H9 (cell line): Measurements from ENCODE around the gene TMEM170B. TPM values are rescaled to one million over a fixed set of nuclear protein-coding genes. Genes with fewer than 3 reads are reported as not detected.
"Not testable (repeated sequence)": the region's sequence is repeated elsewhere in the genome, so short reads cannot be mapped to it uniquely, and the experiment has no call there.

Experiments
- DNase-seq: peaks from one replicate; pipeline ENCODE4 v3.0.0-alpha.2; 2017
- H2AFZ ChIP-seq: one replicate; pipeline ENCODE4 v1.6.1; 2013; ENCODE audit warnings: mild to moderate bottlenecking, low read length, control low read depth, moderate library complexity
- H2AK5ac ChIP-seq: 2 replicates; pipeline ENCODE4 v1.6.1; 2013; ENCODE audit warnings: low read length, control low read depth, mixed read lengths; ENCODE audit not compliant: insufficient read length
- H2BK120ac ChIP-seq: one replicate; pipeline ENCODE4 v1.6.1; 2013; ENCODE audit warnings: low read depth, mild to moderate bottlenecking, low read length, control low read depth, inconsistent platforms; ENCODE audit not compliant: poor library complexity, severe bottlenecking
- H2BK12ac ChIP-seq: 2 replicates; pipeline ENCODE4 v1.6.1; 2013; ENCODE audit warnings: low read length, control low read depth, mixed read lengths, low read depth; ENCODE audit not compliant: insufficient read length
- H2BK15ac ChIP-seq: 2 replicates; pipeline ENCODE4 v1.6.1; 2013; ENCODE audit warnings: low read depth, low read length, control low read depth
- H2BK20ac ChIP-seq: one replicate; pipeline ENCODE4 v1.6.1; 2013; ENCODE audit warnings: low read depth, mild to moderate bottlenecking, low read length, control low read depth, inconsistent platforms; ENCODE audit not compliant: poor library complexity, severe bottlenecking
- H2BK5ac ChIP-seq: 2 replicates; pipeline ENCODE4 v1.6.1; 2013; ENCODE audit warnings: low read length, control low read depth, mixed read lengths; ENCODE audit not compliant: insufficient read length
- H3K14ac ChIP-seq: 2 replicates; pipeline ENCODE4 v1.6.1; 2013; ENCODE audit warnings: low read length, control low read depth; ENCODE audit not compliant: insufficient read depth
- H3K18ac ChIP-seq: 2 replicates; pipeline ENCODE4 v1.6.1; 2013; ENCODE audit warnings: low read depth, mild to moderate bottlenecking, mixed read lengths, low read length, control low read depth; ENCODE audit not compliant: insufficient read length
- H3K23ac ChIP-seq: 2 replicates; pipeline ENCODE4 v1.6.1; 2013; ENCODE audit warnings: low read length, control low read depth, mixed read lengths, low read depth; ENCODE audit not compliant: insufficient read length
- H3K23me2 ChIP-seq: 2 replicates; pipeline ENCODE4 v1.6.1; 2013; ENCODE audit warnings: low read depth, mild to moderate bottlenecking, mixed read lengths, low read length, control low read depth; ENCODE audit not compliant: insufficient read length, poor library complexity, severe bottlenecking
- H3K27ac ChIP-seq: 2 replicates; pipeline ENCODE4 v1.5.1; 2013; ENCODE audit warnings: low read length, control low read depth, mixed read lengths, low read depth; ENCODE audit not compliant: insufficient read length
- H3K27me3 ChIP-seq: 2 replicates; pipeline ENCODE4 v1.6.1; 2013; ENCODE audit warnings: low read length, control low read depth, inconsistent platforms; ENCODE audit not compliant: insufficient read depth
- H3K4ac ChIP-seq: 2 replicates; pipeline ENCODE4 v1.6.1; 2013; ENCODE audit warnings: low read depth, mild to moderate bottlenecking, control low read depth, inconsistent platforms, low read length, moderate library complexity
- H3K4me1 ChIP-seq: 2 replicates; pipeline ENCODE4 v1.6.1; 2013; ENCODE audit warnings: low read length, control low read depth, inconsistent platforms; ENCODE audit not compliant: insufficient read depth
- H3K4me2 ChIP-seq: 2 replicates; pipeline ENCODE4 v1.6.1; 2013; ENCODE audit warnings: low read length, control low read depth, mixed read lengths; ENCODE audit not compliant: insufficient read length, insufficient read depth
- H3K56ac ChIP-seq: 2 replicates; pipeline ENCODE4 v1.6.1; 2013; ENCODE audit warnings: low read depth, mild to moderate bottlenecking, mixed read lengths, low read length, control low read depth; ENCODE audit not compliant: insufficient read length
- H3K79me1 ChIP-seq: 2 replicates; pipeline ENCODE4 v1.6.1; 2013; ENCODE audit warnings: low read depth, mild to moderate bottlenecking, moderate library complexity, low read length, control low read depth, inconsistent platforms; ENCODE audit not compliant: insufficient read depth, poor library complexity, severe bottlenecking
- H3K79me2 ChIP-seq: 2 replicates; pipeline ENCODE4 v1.6.1; 2013; ENCODE audit warnings: low read length, control low read depth, inconsistent platforms; ENCODE audit not compliant: insufficient read depth
- H3K9ac ChIP-seq: 2 replicates; pipeline ENCODE4 v1.6.1; 2013; ENCODE audit warnings: low read length, control low read depth, mixed read lengths; ENCODE audit not compliant: insufficient read length; ENCODE audit errors: extremely low read depth
- H3K9me3 ChIP-seq: one replicate; pipeline ENCODE4 v1.6.1; 2013; ENCODE audit warnings: low read depth, low read length, inconsistent platforms; ENCODE audit not compliant: control insufficient read depth
- H3T11ph ChIP-seq: one replicate; pipeline ENCODE4 v1.6.1; 2013; ENCODE audit warnings: mild to moderate bottlenecking, low read length, control low read depth, inconsistent platforms
- H4K20me1 ChIP-seq: one replicate; pipeline ENCODE4 v1.6.1; 2013; ENCODE audit not compliant: control insufficient read depth, insufficient read length, insufficient read depth
- H4K5ac ChIP-seq: 2 replicates; pipeline ENCODE4 v1.6.1; 2013; ENCODE audit warnings: low read depth, mild to moderate bottlenecking, mixed read lengths, low read length, control low read depth; ENCODE audit not compliant: insufficient read length
- H4K8ac ChIP-seq: replicated peaks from 2 replicates; pipeline ENCODE4 v1.6.1; 2013; ENCODE audit warnings: low read length, control low read depth, mixed read lengths, low read depth; ENCODE audit not compliant: insufficient read length
- H4K91ac ChIP-seq: 2 replicates; pipeline ENCODE4 v1.6.1; 2013; ENCODE audit warnings: low read depth, mild to moderate bottlenecking, moderate library complexity, mixed read lengths, low read length, control low read depth; ENCODE audit not compliant: insufficient read length
- H3K27ac Mint-ChIP-seq, 3 experiments: 2 replicates in 2 of 3; 3 replicates in 1 of 3; pipeline ENCODE4 v1.8.0; 2020 to 2021; ENCODE audit warnings: mixed read lengths in 3 of 3, mild to moderate bottlenecking in 1 of 3, moderate library complexity in 1 of 3
- H3K27me3 Mint-ChIP-seq: 2 replicates; pipeline ENCODE4 v1.8.0; 2021; ENCODE audit warnings: low read depth, mild to moderate bottlenecking, moderate library complexity, mixed read lengths
- H3K36me3 Mint-ChIP-seq, 3 experiments: 2 replicates in 2 of 3; 3 replicates in 1 of 3; pipeline ENCODE4 v1.8.0; 2020 to 2021; ENCODE audit warnings: low read depth in 3 of 3, mixed read lengths in 3 of 3; ENCODE audit not compliant: insufficient read depth in 1 of 3
- H3K4me1 Mint-ChIP-seq, 2 experiments: 2 replicates each; pipeline ENCODE4 v1.8.0; 2020; ENCODE audit warnings: mixed read lengths in 2 of 2
- H3K4me3 Mint-ChIP-seq, 2 experiments: 2 replicates in 1 of 2; 3 replicates in 1 of 2; pipeline ENCODE4 v1.8.0; 2020 to 2021; ENCODE audit warnings: mild to moderate bottlenecking in 2 of 2, mixed read lengths in 2 of 2, moderate library complexity in 1 of 2
- H3K9me3 Mint-ChIP-seq, 2 experiments: 2 replicates in 1 of 2; 3 replicates in 1 of 2; pipeline ENCODE4 v1.8.0; 2020; ENCODE audit warnings: mild to moderate bottlenecking in 2 of 2, mixed read lengths in 2 of 2, moderate library complexity in 1 of 2
- CTCF ChIP-seq: fragments of 200-600 bp; sonication (generic); conservative IDR thresholded peaks from 3 replicates; pipeline ENCODE4 v1.8.0; 2021; ENCODE audit warnings: antibody characterized with exemption, mild to moderate bottlenecking
- WGBS: extraction: QIAGEN DNeasy Blood & Tissue Kit; methylation state at CpG from one replicate; pipeline ENCODE4 v1.1.7; 2013; ENCODE audit warnings: missing lambda C conversion rate, low lambda C conversion rate, mixed read lengths; ENCODE audit not compliant: insufficient read length; ENCODE audit errors: extremely low coverage; 5-methylcytosine and 5-hydroxymethylcytosine counted together
- total RNA-seq: library from RNA; stranded (reverse); gene quantifications from 2 replicates; pipeline ENCODE4 v1.2.1, GENCODE V29; 2021

The TMEM170B gene
- total RNA-seq, 1 experiment from 2014 or later = 2.9 TPM

DNA sequence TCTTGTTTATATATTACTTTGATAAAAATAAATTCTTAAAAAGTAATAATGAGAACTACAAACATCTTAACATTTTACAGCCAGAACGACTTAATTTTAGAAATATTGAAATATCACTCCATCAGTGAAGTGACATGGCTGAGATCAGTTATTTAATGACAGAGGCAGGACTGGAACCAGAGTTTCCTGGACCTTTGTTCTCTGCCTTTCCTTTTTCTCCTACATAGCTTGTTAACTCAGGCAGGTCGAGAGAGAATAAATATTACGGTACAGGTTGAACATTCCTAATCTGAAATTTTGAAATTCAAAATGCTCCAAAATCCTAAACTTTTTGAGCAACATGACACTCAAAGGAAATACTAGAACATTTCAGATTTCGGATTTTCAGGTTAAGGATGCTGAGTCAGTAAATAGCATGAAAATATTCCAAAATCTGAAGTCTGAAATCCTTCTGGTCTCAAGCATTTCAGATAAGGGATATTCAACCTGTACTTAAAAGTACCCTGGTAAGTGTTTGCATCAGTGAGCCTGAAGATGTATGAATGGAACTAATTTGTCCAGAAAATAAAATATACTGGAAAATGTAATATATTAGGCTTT, 6.5 kb downstream of the TMEM170B start:
- Histone ChIP-seq H3K56ac (no peak overlapping the region), H2BK120ac (no peak overlapping the region), H3K9me3 (no peaks in the 10 kb centered on the region), H3K27ac (no peak overlapping the region), H3K23ac (no peak overlapping the region), H2BK20ac (no peak overlapping the region), H2BK5ac (no peak overlapping the region), H3K4ac (no peak overlapping the region), H3K23me2 (no peaks in the 10 kb centered on the region), H4K91ac (no peak overlapping the region), H3K27me3 (no peaks in the 10 kb centered on the region), H3K9ac (no peak overlapping the region), H3K4me2 (no peak overlapping the region), H3K4me1 (no peaks in the 10 kb centered on the region), H4K5ac (no peak overlapping the region), H3T11ph (no peak overlapping the region), H2AK5ac (no peak overlapping the region), H3K79me1 (no peaks in the 10 kb centered on the region), H3K18ac (no peak overlapping the region), H4K20me1 (no peaks in the 10 kb centered on the region), H2BK15ac (no peak overlapping the region), H4K8ac (no peak overlapping the region), H3K79me2 (no peaks in the 10 kb centered on the region; the same call in 1 of the 2 replicates), H2AFZ (no peak overlapping the region), H3K14ac (no peak overlapping the region), H2BK12ac (no peak overlapping the region)
- Mint-ChIP-seq H3K27ac (no peak overlapping the region), H3K4me1 (no peaks in the 10 kb centered on the region), H3K27me3 (peaks cover 10% of the 10 kb centered on the region), H3K9me3 (peaks cover 2 to 3% of the 10 kb centered on the region in 2 experiments; a peak in 1 of 5 replicates), H3K4me3 (no peak overlapping the region), H3K36me3 (peaks cover 0 to 5% (median 3%) of the 10 kb centered on the region in 3 experiments; a peak in 3 of 7 replicates)
- WGBS = no CpG with 5 or more reads among the region's 4 CpGs
- DNase-seq = no peak
- no peak for TF ChIP-seq CTCF

GRCh38 chr6:11547846-11548245, 10.3 kb downstream of the TMEM170B start:
- not testable (repeated sequence) for H3K27me3 ChIP-seq, H2BK5ac ChIP-seq, H3K23ac ChIP-seq, H3K9me3 Mint-ChIP-seq, H3K79me2 ChIP-seq, H3K79me1 ChIP-seq, H3K9me3 ChIP-seq, H2BK20ac ChIP-seq, H3K56ac ChIP-seq, H4K91ac ChIP-seq, H2BK120ac ChIP-seq, H2BK15ac ChIP-seq, DNase-seq, H2AFZ ChIP-seq, H3K4me1 ChIP-seq, H3K27ac ChIP-seq, H3K4me3 Mint-ChIP-seq, H3T11ph ChIP-seq, H4K20me1 ChIP-seq, H3K4me2 ChIP-seq, H3K18ac ChIP-seq, H3K9ac ChIP-seq, H3K14ac ChIP-seq, H3K23me2 ChIP-seq, H3K36me3 Mint-ChIP-seq, H2BK12ac ChIP-seq, H4K8ac ChIP-seq, H2AK5ac ChIP-seq, H3K27ac Mint-ChIP-seq, H3K27me3 Mint-ChIP-seq, H3K4me1 Mint-ChIP-seq, H3K4ac ChIP-seq, H4K5ac ChIP-seq
